Natural killer cell (primary cell): ENCODE measurements around the gene STARD13. TPM values are rescaled to one million over a fixed set of nuclear protein-coding genes. Genes with fewer than 3 reads are reported as not detected.

Experiments used
- ATAC-seq, 3 donors: fragments of 150-1000 bp in 2 of 3; fragments of 200-7000 bp in 1 of 3; cut with Tn5 transposase; 1 replicate in 1 of 3; 2 replicates in 2 of 3; pipeline ENCODE4 v1.10.0; 2021; ENCODE audit warnings: mild to moderate bottlenecking in 2 of 3, moderate library complexity in 2 of 3
- DNase-seq, 2 donors: peaks; one replicate each; pipeline versions ENCODE4 v3.0.0 to v3.0.0-alpha.2; 2013 to 2021; ENCODE audit warnings: mixed read lengths in 1 of 2
- H3K27ac ChIP-seq: one replicate; pipeline ENCODE4 v1.5.1; 2013; ENCODE audit warnings: mild to moderate bottlenecking, low read length
- H3K27me3 ChIP-seq: one replicate; pipeline ENCODE4 v1.6.1; 2013; ENCODE audit warnings: low read length; ENCODE audit not compliant: control insufficient read depth, insufficient read depth
- H3K36me3 ChIP-seq: one replicate; pipeline ENCODE4 v1.6.1; 2013; ENCODE audit warnings: low read length; ENCODE audit not compliant: control insufficient read depth, insufficient read depth
- H3K4me1 ChIP-seq: one replicate; pipeline ENCODE4 v1.6.1; 2013; ENCODE audit warnings: low read length; ENCODE audit not compliant: control insufficient read depth, insufficient read depth
- H3K4me3 ChIP-seq: one replicate; pipeline ENCODE4 v1.5.1; 2013; ENCODE audit warnings: low read length
- H3K9me3 ChIP-seq: one replicate; pipeline ENCODE4 v1.6.1; 2013; ENCODE audit warnings: low read length; ENCODE audit not compliant: control insufficient read depth, insufficient read depth
- H3K27ac Mint-ChIP-seq, 2 donors: one replicate each; pipeline ENCODE4 v1.8.0; 2022; ENCODE audit warnings: mild to moderate bottlenecking in 2 of 2, mixed read lengths in 2 of 2, moderate library complexity in 1 of 2
- H3K27me3 Mint-ChIP-seq, 2 donors: one replicate each; pipeline ENCODE4 v1.8.0; 2022; ENCODE audit warnings: low read depth in 2 of 2, mixed read lengths in 2 of 2
- H3K36me3 Mint-ChIP-seq: one replicate; pipeline ENCODE4 v1.8.0; 2022; ENCODE audit warnings: mixed read lengths
- H3K4me1 Mint-ChIP-seq, 2 donors: one replicate each; pipeline ENCODE4 v1.8.0; 2022; ENCODE audit warnings: mixed read lengths in 2 of 2
- H3K4me3 Mint-ChIP-seq: one replicate; pipeline ENCODE4 v1.8.0; 2022; ENCODE audit warnings: mild to moderate bottlenecking, moderate library complexity, mixed read lengths
- H3K9me3 Mint-ChIP-seq, 2 donors: one replicate each; pipeline ENCODE4 v1.8.0; 2022; ENCODE audit warnings: mixed read lengths in 2 of 2
- CTCF ChIP-seq: fragments of 200-600 bp; IDR thresholded peaks from one replicate; pipeline ENCODE4 v1.8.0; 2022; ENCODE audit warnings: antibody characterized with exemption
- WGBS: methylation state at CpG from one replicate; pipeline ENCODE4 v1.1.7; 2013; ENCODE audit warnings: missing lambda C conversion rate; ENCODE audit not compliant: insufficient coverage; 5-methylcytosine and 5-hydroxymethylcytosine counted together
- intact Hi-C: fragments of 100-400 bp; cut with micrococcal nuclease; formaldehyde crosslinking; loops from one replicate; pipeline ENCODE4 v1.14.2; 2022
- total RNA-seq, 4 donors: library from RNA; stranded (reverse); fragments of 120-200 nt in 1 of 4; gene quantifications; one replicate each; pipeline versions ENCODE4 v1.2.3 to v1.2.4, GENCODE V29; 2013 to 2022

The STARD13 gene
- total RNA-seq, 3 donors from 2014 or later (not counting 1 experiment from before 2014, with no cell fraction given), result not detected

- no peaks in the 10 kb centered on the region for H3K4me1 ChIP-seq
- Mint-ChIP-seq H3K4me1 (peaks cover 6 to 7% of the 10 kb centered on the region in 2 donors), H3K9me3 (peaks cover 0 to 2% of the 10 kb centered on the region in 2 donors), H3K27me3 (peaks cover 0 to 8% of the 10 kb centered on the region in 2 donors), H3K27ac (no peak overlapping the region), H3K36me3 (no peaks in the 10 kb centered on the region), H3K4me3 (no peak overlapping the region)
- 61% methylated on average over 6 of the region's 8 CpGs for WGBS
- H3K36me3 ChIP-seq, result no peaks in the 10 kb centered on the region
- intact Hi-C loops, result no loop called here
- DNase-seq, result no peak
- no peak for TF ChIP-seq CTCF
- no peaks in the 10 kb centered on the region for H3K9me3 ChIP-seq
- H3K27ac ChIP-seq, result no peak overlapping the region
- H3K4me3 ChIP-seq, result no peak overlapping the region
- ATAC-seq, result no peak
- no peaks in the 10 kb centered on the region for H3K27me3 ChIP-seq
These were observed 98.7 kb downstream of the STARD13 start for GRCh38 chr13:33186861-33187291.

- no peak overlapping the region for H3K4me3 ChIP-seq
- DNase-seq (no peak), ATAC-seq (no peak)
- H3K36me3 ChIP-seq, result no peaks in the 10 kb centered on the region
- H3K4me1 ChIP-seq, result no peaks in the 10 kb centered on the region
- Mint-ChIP-seq H3K27ac (no peak overlapping the region), H3K4me1 (peaks cover 6 to 7% of the 10 kb centered on the region in 2 donors), H3K4me3 (no peak overlapping the region), H3K27me3 (peaks cover 0 to 8% of the 10 kb centered on the region in 2 donors), H3K9me3 (peaks cover 0 to 2% of the 10 kb centered on the region in 2 donors), H3K36me3 (no peaks in the 10 kb centered on the region)
- intact Hi-C loops, result no loop called here
- no peak for TF ChIP-seq CTCF
- H3K27ac ChIP-seq, result no peak overlapping the region
- WGBS, result 95% methylated on average over 6 of the region's 6 CpGs
- H3K9me3 ChIP-seq, result no peaks in the 10 kb centered on the region
- no peaks in the 10 kb centered on the region for H3K27me3 ChIP-seq
These were observed 99.7 kb downstream of the STARD13 start for GRCh38 chr13:33185853-33186252.

GRCh38 chr13:33184530-33184929 is 101.0 kb downstream of the STARD13 start:
- 88% methylated on average over 1 of the region's 2 CpGs for WGBS
- Mint-ChIP-seq H3K36me3 (no peaks in the 10 kb centered on the region), H3K27me3 (peaks cover 0 to 8% of the 10 kb centered on the region in 2 donors), H3K4me3 (no peak overlapping the region), H3K27ac (no peak overlapping the region), H3K9me3 (peaks cover 0 to 2% of the 10 kb centered on the region in 2 donors), H3K4me1 (peaks cover 6 to 7% of the 10 kb centered on the region in 2 donors)
- TF ChIP-seq CTCF, result no peak
- Histone ChIP-seq H3K27ac (no peak overlapping the region), H3K36me3 (no peaks in the 10 kb centered on the region), H3K27me3 (no peaks in the 10 kb centered on the region), H3K4me3 (no peak overlapping the region), H3K4me1 (no peaks in the 10 kb centered on the region), H3K9me3 (no peaks in the 10 kb centered on the region)
- no peak for ATAC-seq
- DNase-seq, result no peak
- intact Hi-C loops, result no loop called here

- no peak overlapping the region for H3K27ac Mint-ChIP-seq
- DNase-seq, result no peak
- WGBS, result 89% methylated on average over 2 of the region's 2 CpGs
- no peak for ATAC-seq
- H3K36me3 Mint-ChIP-seq, result no peaks in the 10 kb centered on the region
- Histone ChIP-seq H3K4me3 (no peak overlapping the region), H3K9me3 (no peaks in the 10 kb centered on the region), H3K27me3 (no peaks in the 10 kb centered on the region), H3K27ac (no peak overlapping the region), H3K36me3 (no peaks in the 10 kb centered on the region), H3K4me1 (no peaks in the 10 kb centered on the region)
- H3K27me3 Mint-ChIP-seq, result peaks cover 0 to 8% of the 10 kb centered on the region in 2 donors
- peaks cover 0 to 2% of the 10 kb centered on the region in 2 donors for H3K9me3 Mint-ChIP-seq
- H3K4me1 Mint-ChIP-seq, result peaks cover 6 to 7% of the 10 kb centered on the region in 2 donors
- intact Hi-C loops, result no loop called here
- no peak overlapping the region for H3K4me3 Mint-ChIP-seq
- TF ChIP-seq CTCF, result no peak
These were observed 101.5 kb downstream of the STARD13 start for GRCh38 chr13:33184112-33184490.
